ENCODE measurements around the gene CPVL.

- TF ChIP-seq, protein P1, sequence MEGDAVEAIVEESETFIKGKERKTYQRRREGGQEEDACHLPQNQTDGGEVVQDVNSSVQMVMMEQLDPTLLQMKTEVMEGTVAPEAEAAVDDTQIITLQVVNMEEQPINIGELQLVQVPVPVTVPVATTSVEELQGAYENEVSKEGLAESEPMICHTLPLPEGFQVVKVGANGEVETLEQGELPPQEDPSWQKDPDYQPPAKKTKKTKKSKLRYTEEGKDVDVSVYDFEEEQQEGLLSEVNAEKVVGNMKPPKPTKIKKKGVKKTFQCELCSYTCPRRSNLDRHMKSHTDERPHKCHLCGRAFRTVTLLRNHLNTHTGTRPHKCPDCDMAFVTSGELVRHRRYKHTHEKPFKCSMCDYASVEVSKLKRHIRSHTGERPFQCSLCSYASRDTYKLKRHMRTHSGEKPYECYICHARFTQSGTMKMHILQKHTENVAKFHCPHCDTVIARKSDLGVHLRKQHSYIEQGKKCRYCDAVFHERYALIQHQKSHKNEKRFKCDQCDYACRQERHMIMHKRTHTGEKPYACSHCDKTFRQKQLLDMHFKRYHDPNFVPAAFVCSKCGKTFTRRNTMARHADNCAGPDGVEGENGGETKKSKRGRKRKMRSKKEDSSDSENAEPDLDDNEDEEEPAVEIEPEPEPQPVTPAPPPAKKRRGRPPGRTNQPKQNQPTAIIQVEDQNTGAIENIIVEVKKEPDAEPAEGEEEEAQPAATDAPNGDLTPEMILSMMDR (conservative IDR thresholded peaks at IDR 0.05; ENCODE audit: low read depth in 2 of 2), result no peak
- TF ChIP-seq EZH2 (IDR thresholded peaks at IDR 0.05; ENCODE audit: low read depth, unreplicated experiment) (no peak), POLR2AphosphoS5 (IDR thresholded peaks at IDR 0.05; ENCODE audit: low read depth) (no peak), REST (IDR thresholded peaks at IDR 0.05; ENCODE audit: unreplicated experiment) (no peak)
Observed at GRCh38 chr7:29150856-29151255, 4.5 kb upstream of the CPVL start.
